Activated CD4-positive, alpha-beta T cell treated with anti-CD3 and anti-CD28 coated beads, Interleukin-2, amount 50 U/mL, for 24 hours (primary cell): ENCODE results near the gene RANBP2.
A peak's percentile ranks its signal among the peaks of the same experiment; 100 is the strongest.

Source experiments
- DNase-seq, 2 donors: peaks; one replicate each; pipeline ENCODE4 v3.0.0-alpha.2; 2020; ENCODE audit warnings: low read depth in 1 of 2, low spot score in 1 of 2

RANBP2 gene

GRCh38 chr2:108776475-108776874 is 57.2 kb downstream of the RANBP2 start:
- no peak for DNase-seq

- no peak for DNase-seq
Observed at GRCh38 chr2:108778857-108779256, 59.6 kb downstream of the RANBP2 start.

GRCh38 chr2:108786008-108786353 is 66.7 kb downstream of the RANBP2 start:
- DNase-seq: no peak

GRCh38 chr2:108786354-108787215 is 67.3 kb downstream of the RANBP2 start, which contains the start of gene CCDC138:
Gene CCDC138, plus strand, starts transcription at chr2:108786771. Its CDS starts 52 bp downstream, at chr2:108786823.
- DNase-seq: peak; percentile 75 to 87

GRCh38 chr2:108787216-108787541 is 67.9 kb downstream of the RANBP2 start:
- no peak for DNase-seq

GRCh38 chr2:108803045-108803736 is 83.9 kb downstream of the RANBP2 start:
- no peak for DNase-seq

GRCh38 chr2:108805032-108805431 is 85.8 kb downstream of the RANBP2 start:
- DNase-seq: no peak

- DNase-seq: no peak
Observed at GRCh38 chr2:108805782-108806181, 86.5 kb downstream of the RANBP2 start.

- DNase-seq: no peak
Observed at GRCh38 chr2:108806371-108807113, 87.3 kb downstream of the RANBP2 start.

GRCh38 chr2:108809936-108810335 is 90.7 kb downstream of the RANBP2 start:
- no peak for DNase-seq

GRCh38 chr2:108810993-108811957 is 92.0 kb downstream of the RANBP2 start:
- DNase-seq: no peak

- no peak for DNase-seq
Observed at GRCh38 chr2:108813732-108814131, 94.5 kb downstream of the RANBP2 start.

- DNase-seq: no peak
Observed at GRCh38 chr2:108820482-108820881, 101.2 kb downstream of the RANBP2 start.

GRCh38 chr2:108823286-108823685 is 104.0 kb downstream of the RANBP2 start:
- DNase-seq: no peak

- no peak for DNase-seq
Observed at GRCh38 chr2:108824316-108825070, 105.2 kb downstream of the RANBP2 start.

GRCh38 chr2:108825254-108825653 is 106.0 kb downstream of the RANBP2 start:
- DNase-seq: no peak

- DNase-seq: no peak
Observed at GRCh38 chr2:108825736-108826135, 106.5 kb downstream of the RANBP2 start.

GRCh38 chr2:108829578-108830310 is 110.5 kb downstream of the RANBP2 start:
- DNase-seq: no peak

GRCh38 chr2:108833219-108833618 is 113.9 kb downstream of the RANBP2 start:
- DNase-seq: no peak
